ENCODE measurements around the gene CD79A.

CD79A gene

GRCh38 chr19:41863209-41863931 lies 13.7 kb upstream of the CD79A start:
- peak; percentile 25 to 26 for DNase-seq

- peak; percentile 26 to 29 for DNase-seq
Measured at GRCh38 chr19:41864374-41864773, 12.7 kb upstream of the CD79A start.

GRCh38 chr19:41866284-41866683 lies 10.8 kb upstream of the CD79A start:
- DNase-seq, result peak; percentile 55

GRCh38 chr19:41868120-41868988 lies 8.7 kb upstream of the CD79A start:
- peak; percentile 45 to 47 for DNase-seq

- DNase-seq, result peak in 1 of 2 experiments; percentile 30
Measured at GRCh38 chr19:41868989-41869300, 8.1 kb upstream of the CD79A start.

GRCh38 chr19:41869374-41869955 lies 7.6 kb upstream of the CD79A start:
- DNase-seq, result peak; percentile 34 to 39

GRCh38 chr19:41870401-41870873 lies 6.6 kb upstream of the CD79A start:
- peak; percentile 65 to 67 for DNase-seq

GRCh38 chr19:41871573-41872383 lies 5.3 kb upstream of the CD79A start:
- peak; percentile 84 to 86 for DNase-seq

GRCh38 chr19:41872384-41872774 lies 4.7 kb upstream of the CD79A start:
- peak; percentile 55 to 57 for DNase-seq

- DNase-seq, result peak; percentile 85 to 86
Measured at GRCh38 chr19:41872775-41873647, 4.1 kb upstream of the CD79A start.

- DNase-seq, result peak in 1 of 2 experiments; percentile 28
Measured at GRCh38 chr19:41875973-41876372, 1.1 kb upstream of the CD79A start.

- DNase-seq, result no peak
Measured at GRCh38 chr19:41877916-41878905, 1.1 kb downstream of the CD79A start.

- DNase-seq, result peak in 1 of 2 experiments; percentile 14
Measured at GRCh38 chr19:41879080-41879479, 2.0 kb downstream of the CD79A start.

- peak in 1 of 2 experiments; percentile 15 for DNase-seq
Measured at GRCh38 chr19:41879670-41880328, 2.7 kb downstream of the CD79A start.

- no peak for DNase-seq
Measured at GRCh38 chr19:41880329-41880708, 3.2 kb downstream of the CD79A start.

- peak; percentile 66 to 77 for DNase-seq
Measured at GRCh38 chr19:41882568-41883462, 5.7 kb downstream of the CD79A start, which contains the start of gene ARHGEF1. Gene ARHGEF1, plus strand, starts transcription at chr19:41883184. Its CDS starts 4,899 bp downstream, at chr19:41888083.

- DNase-seq, result peak in 1 of 2 experiments; percentile 58
Measured at GRCh38 chr19:41883463-41883820, 6.4 kb downstream of the CD79A start.

Data from activated T-cell treated with anti-CD3 and anti-CD28 coated beads, Interleukin-2, amount 50 U/mL, for 48 hours (primary cell).